HEK293 (cell line): ENCODE data around the gene SPHK1.

Experiments
- AEBP2 ChIP-seq: fragments of 450-650 bp; formaldehyde crosslinking; IDR thresholded peaks from 2 replicates; pipeline ENCODE4 v1.5.1; 2016; ENCODE audit warnings: missing biosample characterization, missing genetic modification characterization, borderline replicate concordance
- GLIS2 ChIP-seq: fragments of 450-650 bp; formaldehyde crosslinking; IDR thresholded peaks from 2 replicates; pipeline ENCODE4 v1.5.1; 2016; ENCODE audit warnings: missing biosample characterization, missing genetic modification characterization
- KLF16 ChIP-seq: fragments of 450-650 bp; formaldehyde crosslinking; IDR thresholded peaks from 2 replicates; pipeline ENCODE4 v1.5.1; 2017; ENCODE audit warnings: missing biosample characterization, missing genetic modification characterization
- PRDM1 ChIP-seq: fragments of 450-650 bp; formaldehyde crosslinking; IDR thresholded peaks from 2 replicates; pipeline ENCODE4; 2016; ENCODE audit warnings: missing biosample characterization, missing genetic modification characterization
- REPIN1 ChIP-seq: fragments of 450-650 bp; formaldehyde crosslinking; IDR thresholded peaks from 2 replicates; pipeline ENCODE4 v1.5.1; 2017; ENCODE audit warnings: missing biosample characterization, missing genetic modification characterization, low read depth
- WT1 ChIP-seq: fragments of 450-650 bp; formaldehyde crosslinking; IDR thresholded peaks from 2 replicates; pipeline ENCODE4 v1.5.1; 2016; ENCODE audit warnings: missing biosample characterization, missing genetic modification characterization
- YY1 ChIP-seq: fragments of 450-650 bp; formaldehyde crosslinking; IDR thresholded peaks from 2 replicates; pipeline ENCODE4 v1.5.1; 2018; ENCODE audit warnings: missing biosample characterization, missing genetic modification characterization
- ZBTB20 ChIP-seq: fragments of 450-650 bp; formaldehyde crosslinking; IDR thresholded peaks from 2 replicates; pipeline ENCODE4 v1.5.1; 2016; ENCODE audit warnings: missing biosample characterization, missing genetic modification characterization
- ZBTB7A ChIP-seq: fragments of 450-650 bp; formaldehyde crosslinking; IDR thresholded peaks from 2 replicates; pipeline ENCODE4 v1.5.1; 2016; ENCODE audit warnings: low read depth, missing biosample characterization, missing genetic modification characterization
- ZNF121 ChIP-seq: fragments of 450-650 bp; formaldehyde crosslinking; IDR thresholded peaks from 2 replicates; pipeline ENCODE4 v1.5.1; 2016; ENCODE audit warnings: missing biosample characterization, missing genetic modification characterization
- ZNF221 ChIP-seq: fragments of 450-650 bp; formaldehyde crosslinking; IDR thresholded peaks from 2 replicates; pipeline ENCODE4 v1.5.1; 2017; ENCODE audit warnings: missing biosample characterization, missing genetic modification characterization, borderline replicate concordance
- ZNF223 ChIP-seq: fragments of 450-650 bp; formaldehyde crosslinking; IDR thresholded peaks from 2 replicates; pipeline ENCODE4 v1.5.1; 2016; ENCODE audit warnings: missing biosample characterization, missing genetic modification characterization
- ZNF23 ChIP-seq: fragments of 450-650 bp; formaldehyde crosslinking; IDR thresholded peaks from 2 replicates; pipeline ENCODE4 v1.5.1; 2016; ENCODE audit warnings: missing biosample characterization, missing genetic modification characterization, borderline replicate concordance
- ZNF266 ChIP-seq: fragments of 450-650 bp; formaldehyde crosslinking; IDR thresholded peaks from 2 replicates; pipeline ENCODE4 v1.5.1; 2016; ENCODE audit warnings: missing biosample characterization, missing genetic modification characterization, low read depth
- ZNF341 ChIP-seq: fragments of 450-650 bp; formaldehyde crosslinking; IDR thresholded peaks from 2 replicates; pipeline ENCODE4; 2016; ENCODE audit warnings: low read depth, missing biosample characterization, missing genetic modification characterization
- ZNF549 ChIP-seq: fragments of 450-650 bp; IDR thresholded peaks from 2 replicates; pipeline ENCODE4 v1.5.1; 2018; ENCODE audit warnings: missing biosample characterization, missing genetic modification characterization, mild to moderate bottlenecking, inconsistent platforms, moderate library complexity
- ZNF639 ChIP-seq: fragments of 450-650 bp; formaldehyde crosslinking; IDR thresholded peaks from 2 replicates; pipeline ENCODE4 v1.5.1; 2016; ENCODE audit warnings: missing biosample characterization, missing genetic modification characterization
- ZNF677 ChIP-seq: fragments of 450-650 bp; IDR thresholded peaks from 2 replicates; pipeline ENCODE4 v1.5.0; 2018; ENCODE audit warnings: missing biosample characterization, mild to moderate bottlenecking, missing genetic modification characterization, moderate library complexity
- ZNF785 ChIP-seq: fragments of 450-650 bp; formaldehyde crosslinking; IDR thresholded peaks from 2 replicates; pipeline ENCODE4 v1.5.1; 2016; ENCODE audit warnings: missing biosample characterization, missing genetic modification characterization
- ZSCAN18 ChIP-seq: fragments of 450-650 bp; formaldehyde crosslinking; IDR thresholded peaks from 2 replicates; pipeline ENCODE4 v1.5.1; 2016; ENCODE audit warnings: missing biosample characterization, missing genetic modification characterization
- ZSCAN23 ChIP-seq: fragments of 450-650 bp; formaldehyde crosslinking; IDR thresholded peaks from 2 replicates; pipeline ENCODE4 v1.5.1; 2016; ENCODE audit warnings: missing biosample characterization, missing genetic modification characterization
- TF ChIP-seq, protein P1 (sequence below): fragments of 450-650 bp; formaldehyde crosslinking; conservative IDR thresholded peaks from 2 replicates; pipeline ENCODE4 v1.5.1; 2016; ENCODE audit warnings: low read depth, missing biosample characterization, missing genetic modification characterization
- TF ChIP-seq, protein P2 (sequence below): fragments of 450-650 bp; IDR thresholded peaks from 2 replicates; pipeline ENCODE4 v1.5.1; 2018; ENCODE audit warnings: missing biosample characterization, mild to moderate bottlenecking, missing genetic modification characterization
- TF ChIP-seq, protein P3 (sequence below): fragments of 450-650 bp; formaldehyde crosslinking; IDR thresholded peaks from 2 replicates; pipeline ENCODE4 v1.5.1; 2017; ENCODE audit warnings: missing biosample characterization, missing genetic modification characterization
- TF ChIP-seq, protein P4 (sequence below): fragments of 450-650 bp; formaldehyde crosslinking; IDR thresholded peaks from 2 replicates; pipeline ENCODE4 v1.5.1; 2016; ENCODE audit warnings: missing biosample characterization, missing genetic modification characterization
- TF ChIP-seq, protein P5 (sequence below): fragments of 450-650 bp; formaldehyde crosslinking; IDR thresholded peaks from 2 replicates; pipeline ENCODE4 v1.5.1; 2017; ENCODE audit warnings: missing biosample characterization, missing genetic modification characterization

Gene SPHK1

GRCh38 chr17:76353599-76354316 is 30.7 kb upstream of the SPHK1 start, which contains the start of gene PRPSAP1 (continued):
- TF ChIP-seq ZNF639 (tag by site-specific recombination) (peak; percentile 99), ZNF341 (tag by site-specific recombination) (peak; percentile 83), ZBTB7A (tag by site-specific recombination) (peak; percentile 72), ZNF677 (tag by site-specific recombination) (no peak), YY1 (tag by site-specific recombination) (peak; percentile 100), ZNF549 (no peak), KLF16 (tag by site-specific recombination) (peak; percentile 99), ZSCAN23 (tag by site-specific recombination) (peak; percentile 89), ZNF266 (tag by site-specific recombination) (no peak), ZSCAN18 (tag by site-specific recombination) (no peak), ZNF785 (tag by site-specific recombination) (peak; percentile 64; the same call in 1 of the 2 replicates), GLIS2 (no peak), ZNF221 (no peak), ZNF23 (tag by site-specific recombination) (no peak), AEBP2 (tag by site-specific recombination) (no peak), WT1 (peak; percentile 43; the same call in 1 of the 2 replicates), REPIN1 (tag by site-specific recombination) (peak; percentile 65; the same call in 1 of the 2 replicates), ZNF121 (no peak), PRDM1 (tag by site-specific recombination) (no peak), ZNF223 (tag by site-specific recombination) (no peak), ZBTB20 (peak; percentile 88)
- TF ChIP-seq, protein P1, sequence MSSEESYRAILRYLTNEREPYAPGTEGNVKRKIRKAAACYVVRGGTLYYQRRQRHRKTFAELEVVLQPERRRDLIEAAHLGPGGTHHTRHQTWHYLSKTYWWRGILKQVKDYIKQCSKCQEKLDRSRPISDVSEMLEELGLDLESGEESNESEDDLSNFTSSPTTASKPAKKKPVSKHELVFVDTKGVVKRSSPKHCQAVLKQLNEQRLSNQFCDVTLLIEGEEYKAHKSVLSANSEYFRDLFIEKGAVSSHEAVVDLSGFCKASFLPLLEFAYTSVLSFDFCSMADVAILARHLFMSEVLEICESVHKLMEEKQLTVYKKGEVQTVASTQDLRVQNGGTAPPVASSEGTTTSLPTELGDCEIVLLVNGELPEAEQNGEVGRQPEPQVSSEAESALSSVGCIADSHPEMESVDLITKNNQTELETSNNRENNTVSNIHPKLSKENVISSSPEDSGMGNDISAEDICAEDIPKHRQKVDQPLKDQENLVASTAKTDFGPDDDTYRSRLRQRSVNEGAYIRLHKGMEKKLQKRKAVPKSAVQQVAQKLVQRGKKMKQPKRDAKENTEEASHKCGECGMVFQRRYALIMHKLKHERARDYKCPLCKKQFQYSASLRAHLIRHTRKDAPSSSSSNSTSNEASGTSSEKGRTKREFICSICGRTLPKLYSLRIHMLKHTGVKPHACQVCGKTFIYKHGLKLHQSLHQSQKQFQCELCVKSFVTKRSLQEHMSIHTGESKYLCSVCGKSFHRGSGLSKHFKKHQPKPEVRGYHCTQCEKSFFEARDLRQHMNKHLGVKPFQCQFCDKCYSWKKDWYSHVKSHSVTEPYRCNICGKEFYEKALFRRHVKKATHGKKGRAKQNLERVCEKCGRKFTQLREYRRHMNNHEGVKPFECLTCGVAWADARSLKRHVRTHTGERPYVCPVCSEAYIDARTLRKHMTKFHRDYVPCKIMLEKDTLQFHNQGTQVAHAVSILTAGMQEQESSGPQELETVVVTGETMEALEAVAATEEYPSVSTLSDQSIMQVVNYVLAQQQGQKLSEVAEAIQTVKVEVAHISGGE (tag by site-specific recombination): peak; percentile 60
- TF ChIP-seq, protein P2, sequence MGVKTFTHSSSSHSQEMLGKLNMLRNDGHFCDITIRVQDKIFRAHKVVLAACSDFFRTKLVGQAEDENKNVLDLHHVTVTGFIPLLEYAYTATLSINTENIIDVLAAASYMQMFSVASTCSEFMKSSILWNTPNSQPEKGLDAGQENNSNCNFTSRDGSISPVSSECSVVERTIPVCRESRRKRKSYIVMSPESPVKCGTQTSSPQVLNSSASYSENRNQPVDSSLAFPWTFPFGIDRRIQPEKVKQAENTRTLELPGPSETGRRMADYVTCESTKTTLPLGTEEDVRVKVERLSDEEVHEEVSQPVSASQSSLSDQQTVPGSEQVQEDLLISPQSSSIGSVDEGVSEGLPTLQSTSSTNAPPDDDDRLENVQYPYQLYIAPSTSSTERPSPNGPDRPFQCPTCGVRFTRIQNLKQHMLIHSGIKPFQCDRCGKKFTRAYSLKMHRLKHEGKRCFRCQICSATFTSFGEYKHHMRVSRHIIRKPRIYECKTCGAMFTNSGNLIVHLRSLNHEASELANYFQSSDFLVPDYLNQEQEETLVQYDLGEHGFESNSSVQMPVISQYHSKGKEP (tag by site-specific recombination): no peak
- TF ChIP-seq, protein P3, sequence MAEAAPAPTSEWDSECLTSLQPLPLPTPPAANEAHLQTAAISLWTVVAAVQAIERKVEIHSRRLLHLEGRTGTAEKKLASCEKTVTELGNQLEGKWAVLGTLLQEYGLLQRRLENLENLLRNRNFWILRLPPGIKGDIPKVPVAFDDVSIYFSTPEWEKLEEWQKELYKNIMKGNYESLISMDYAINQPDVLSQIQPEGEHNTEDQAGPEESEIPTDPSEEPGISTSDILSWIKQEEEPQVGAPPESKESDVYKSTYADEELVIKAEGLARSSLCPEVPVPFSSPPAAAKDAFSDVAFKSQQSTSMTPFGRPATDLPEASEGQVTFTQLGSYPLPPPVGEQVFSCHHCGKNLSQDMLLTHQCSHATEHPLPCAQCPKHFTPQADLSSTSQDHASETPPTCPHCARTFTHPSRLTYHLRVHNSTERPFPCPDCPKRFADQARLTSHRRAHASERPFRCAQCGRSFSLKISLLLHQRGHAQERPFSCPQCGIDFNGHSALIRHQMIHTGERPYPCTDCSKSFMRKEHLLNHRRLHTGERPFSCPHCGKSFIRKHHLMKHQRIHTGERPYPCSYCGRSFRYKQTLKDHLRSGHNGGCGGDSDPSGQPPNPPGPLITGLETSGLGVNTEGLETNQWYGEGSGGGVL (tag by site-specific recombination): 0 out of 2 replicates have a peak, but pooled peaks have one; percentile 5
- TF ChIP-seq, protein P4, sequence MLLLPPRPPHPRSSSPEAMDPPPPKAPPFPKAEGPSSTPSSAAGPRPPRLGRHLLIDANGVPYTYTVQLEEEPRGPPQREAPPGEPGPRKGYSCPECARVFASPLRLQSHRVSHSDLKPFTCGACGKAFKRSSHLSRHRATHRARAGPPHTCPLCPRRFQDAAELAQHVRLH (tag by site-specific recombination): peak; percentile 92
- TF ChIP-seq, protein P5, sequence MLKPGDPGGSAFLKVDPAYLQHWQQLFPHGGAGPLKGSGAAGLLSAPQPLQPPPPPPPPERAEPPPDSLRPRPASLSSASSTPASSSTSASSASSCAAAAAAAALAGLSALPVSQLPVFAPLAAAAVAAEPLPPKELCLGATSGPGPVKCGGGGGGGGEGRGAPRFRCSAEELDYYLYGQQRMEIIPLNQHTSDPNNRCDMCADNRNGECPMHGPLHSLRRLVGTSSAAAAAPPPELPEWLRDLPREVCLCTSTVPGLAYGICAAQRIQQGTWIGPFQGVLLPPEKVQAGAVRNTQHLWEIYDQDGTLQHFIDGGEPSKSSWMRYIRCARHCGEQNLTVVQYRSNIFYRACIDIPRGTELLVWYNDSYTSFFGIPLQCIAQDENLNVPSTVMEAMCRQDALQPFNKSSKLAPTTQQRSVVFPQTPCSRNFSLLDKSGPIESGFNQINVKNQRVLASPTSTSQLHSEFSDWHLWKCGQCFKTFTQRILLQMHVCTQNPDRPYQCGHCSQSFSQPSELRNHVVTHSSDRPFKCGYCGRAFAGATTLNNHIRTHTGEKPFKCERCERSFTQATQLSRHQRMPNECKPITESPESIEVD (tag by site-specific recombination): no peak
